Activated gamma-delta T cell treated with anti-CD3 and anti-CD28 coated beads, Interleukin-2, amount 50 U/mL, for 16 hours (primary cell): ENCODE data around the gene RPLP1.

Experiments used
- DNase-seq: peaks from one replicate; pipeline ENCODE4 v3.0.0-alpha.2; 2020; ENCODE audit warnings: low read depth

The RPLP1 gene

GRCh38 chr15:69452692-69453521 is at the start of gene RPLP1:
Gene RPLP1, plus strand, starts transcription at chr15:69452818. Its CDS starts 131 bp downstream, at chr15:69452949.
- DNase-seq, result peak; percentile 91

DNA sequence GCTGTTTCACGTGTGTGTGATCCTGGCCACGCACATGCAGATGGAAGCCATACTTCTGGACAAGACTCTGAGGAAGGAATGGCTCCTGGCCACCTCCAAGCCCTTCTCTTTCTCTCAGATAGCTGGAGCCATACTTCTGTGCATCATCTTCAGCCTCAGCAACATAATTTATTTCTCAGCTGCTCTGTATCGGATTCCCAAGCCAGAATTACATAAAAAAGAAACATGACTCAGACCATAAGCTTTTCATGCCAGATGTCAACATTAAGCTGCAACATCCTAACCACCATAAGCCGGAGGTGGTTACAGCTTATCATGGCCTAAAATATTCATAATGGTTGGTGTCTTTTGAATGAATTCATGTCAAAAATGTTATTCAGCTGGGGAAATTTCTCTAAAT is 49.0 kb upstream of the RPLP1 start:
- no peak for DNase-seq

DNA sequence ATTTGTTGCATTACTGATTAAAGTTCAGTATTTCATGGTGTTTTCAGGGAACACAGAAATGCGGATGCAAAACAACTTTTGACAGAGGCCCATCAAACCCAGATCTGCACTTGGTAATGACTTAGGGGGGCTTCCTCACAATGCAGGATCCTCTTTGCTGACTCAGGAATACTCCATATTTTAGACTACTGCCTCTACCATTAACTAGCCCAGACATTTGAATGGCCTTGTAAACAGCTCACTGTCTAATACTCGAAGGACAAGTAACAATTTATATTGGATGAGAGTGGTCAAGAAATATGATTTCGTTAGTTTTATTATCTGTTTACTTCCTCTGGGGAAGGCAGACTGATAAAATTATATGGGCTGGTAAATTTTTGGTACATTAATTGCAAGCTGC is 47.5 kb upstream of the RPLP1 start:
- DNase-seq, result no peak

- DNase-seq, result no peak
Measured at GRCh38 chr15:69407719-69408400, 44.8 kb upstream of the RPLP1 start.

- no peak for DNase-seq
Measured at GRCh38 chr15:69408841-69409240, 43.8 kb upstream of the RPLP1 start.

DNA sequence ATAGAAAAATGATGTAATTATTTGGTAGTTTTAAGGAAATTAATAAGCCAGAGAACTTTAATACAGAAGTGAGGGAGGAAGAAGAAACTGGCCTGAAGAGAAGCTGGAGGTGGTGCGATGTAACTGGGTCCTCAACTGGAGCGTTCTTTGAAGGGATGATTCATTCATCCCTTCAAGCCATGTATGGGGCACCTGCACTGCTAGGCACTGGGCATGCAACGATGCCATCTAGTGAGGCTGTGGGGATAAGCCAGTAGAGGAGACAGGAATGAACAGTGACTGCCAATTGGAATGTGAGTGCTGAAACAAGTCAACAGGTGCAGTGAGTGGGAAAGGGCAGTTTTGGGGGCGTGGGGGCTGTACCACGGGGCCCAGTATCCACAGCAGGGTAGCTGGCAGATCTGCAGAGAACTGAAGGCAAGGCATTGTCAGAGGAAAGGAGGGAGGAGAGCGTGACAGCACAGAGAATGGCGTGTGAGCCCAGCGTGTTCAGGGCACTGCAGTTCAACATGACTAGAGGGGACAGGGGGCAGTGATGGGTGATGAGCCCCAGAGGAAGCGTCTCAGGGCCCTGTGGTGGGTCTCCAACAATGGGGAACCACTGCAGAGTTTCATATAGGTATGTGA is 42.3 kb upstream of the RPLP1 start:
- DNase-seq, result no peak

DNA sequence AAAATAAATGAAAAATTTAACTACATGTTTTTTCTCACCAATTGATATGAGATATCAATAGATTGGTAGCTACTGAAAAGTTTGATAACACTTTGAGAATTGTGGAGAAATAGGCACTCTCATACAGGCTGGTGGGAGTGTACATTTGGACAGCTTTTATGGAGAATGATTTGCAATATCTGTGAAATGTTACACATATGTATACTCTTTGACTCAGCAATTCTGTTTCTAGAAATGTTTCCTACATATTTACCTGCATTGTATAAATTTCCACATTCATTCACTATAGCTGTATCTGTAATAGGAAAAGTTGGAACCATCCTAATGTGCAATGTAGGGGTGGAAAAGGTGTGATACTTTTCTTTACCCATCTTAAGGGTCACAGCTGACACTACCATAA is 40.3 kb upstream of the RPLP1 start:
- no peak for DNase-seq

- no peak for DNase-seq
Measured at GRCh38 chr15:69412701-69413100, 39.9 kb upstream of the RPLP1 start.

GRCh38 chr15:69413822-69414700 is 38.6 kb upstream of the RPLP1 start, which contains the start of gene KIF23:
Gene KIF23, plus strand, starts transcription at chr15:69414349. Its CDS starts 117 bp downstream, at chr15:69414466.
- DNase-seq, result peak; percentile 91

- DNase-seq, result no peak
Measured at GRCh38 chr15:69414701-69415167, 37.9 kb upstream of the RPLP1 start.

GRCh38 chr15:69415381-69415780 is 37.2 kb upstream of the RPLP1 start:
- DNase-seq, result no peak

DNA sequence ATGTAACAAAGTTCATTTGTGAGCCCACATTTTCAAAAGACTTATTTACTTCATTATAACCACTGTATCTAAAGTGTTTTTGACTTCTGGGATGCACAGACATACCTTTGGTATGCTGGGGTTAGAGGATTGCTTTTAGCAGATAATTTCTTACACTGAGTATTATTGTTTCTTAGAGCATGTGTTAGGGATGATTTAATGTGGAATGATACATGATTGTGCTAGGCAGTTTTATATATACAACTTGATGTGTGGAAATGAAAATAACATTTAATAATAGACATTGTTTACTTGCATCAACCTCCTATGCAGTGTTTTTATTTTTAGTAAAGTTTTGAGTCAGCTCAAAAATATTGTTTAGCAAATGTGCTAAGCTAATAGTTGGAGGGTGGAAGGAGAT is 35.0 kb upstream of the RPLP1 start:
- no peak for DNase-seq

GRCh38 chr15:69421498-69421897 is 31.1 kb upstream of the RPLP1 start:
- no peak for DNase-seq

DNA sequence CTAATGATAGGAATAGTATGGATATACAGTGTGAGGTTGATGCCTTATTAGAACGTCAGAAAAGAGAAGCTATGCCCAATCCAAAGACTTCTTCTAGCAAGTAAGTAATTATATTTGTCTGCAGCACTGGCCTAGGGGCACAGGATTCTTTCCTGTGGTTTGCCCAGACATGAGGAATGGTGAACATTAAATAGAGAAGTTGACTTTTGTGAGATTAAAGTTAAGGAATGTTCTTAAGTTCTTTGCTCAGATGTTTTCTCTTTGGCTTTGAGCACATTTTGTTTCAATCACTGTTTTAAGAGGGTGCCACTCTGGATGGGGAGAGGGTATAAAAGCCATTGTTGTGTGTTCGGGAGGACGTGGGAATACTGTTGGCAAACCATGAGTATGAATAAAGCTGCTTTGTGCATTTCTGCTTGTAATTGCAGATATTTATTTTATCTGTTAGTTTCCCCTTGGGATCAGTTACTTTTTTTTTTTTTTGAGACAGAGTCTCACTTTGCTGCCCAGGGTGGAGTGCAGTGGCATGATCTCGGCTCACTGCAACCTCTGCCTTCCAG is 30.2 kb upstream of the RPLP1 start:
- DNase-seq, result no peak

GRCh38 chr15:69424001-69424400 is 28.6 kb upstream of the RPLP1 start:
- no peak for DNase-seq

DNA sequence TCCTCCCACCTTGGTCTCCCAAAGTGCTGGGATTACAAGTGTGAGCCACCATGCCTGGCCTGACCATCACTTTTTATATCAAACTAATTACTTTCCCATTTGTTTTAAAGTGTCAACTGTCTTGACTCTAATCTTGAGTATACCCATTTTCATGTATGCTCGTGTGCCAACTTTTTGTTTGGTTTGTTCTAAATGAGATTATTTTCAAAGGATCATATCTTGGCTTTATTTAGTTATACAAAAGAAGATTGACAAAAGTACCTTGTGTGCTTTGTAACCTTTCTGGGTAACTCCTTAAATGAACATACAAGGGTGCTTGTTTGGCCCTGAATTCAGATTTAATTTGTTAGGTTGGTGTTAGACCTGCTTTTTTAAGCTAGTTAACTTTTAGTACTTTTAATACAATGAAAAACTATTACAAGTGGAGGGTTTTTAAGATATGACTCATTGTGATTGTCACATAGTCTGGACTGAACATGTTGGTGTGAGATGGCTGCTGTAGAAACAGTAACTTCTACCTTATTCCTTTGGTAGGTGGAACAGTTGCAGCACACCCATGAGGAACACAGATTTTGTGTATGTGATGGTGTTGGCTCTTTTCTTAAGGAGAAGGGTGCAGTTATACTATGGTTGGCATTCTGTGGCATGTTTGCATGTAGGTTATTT is 27.7 kb upstream of the RPLP1 start:
- no peak for DNase-seq

DNA sequence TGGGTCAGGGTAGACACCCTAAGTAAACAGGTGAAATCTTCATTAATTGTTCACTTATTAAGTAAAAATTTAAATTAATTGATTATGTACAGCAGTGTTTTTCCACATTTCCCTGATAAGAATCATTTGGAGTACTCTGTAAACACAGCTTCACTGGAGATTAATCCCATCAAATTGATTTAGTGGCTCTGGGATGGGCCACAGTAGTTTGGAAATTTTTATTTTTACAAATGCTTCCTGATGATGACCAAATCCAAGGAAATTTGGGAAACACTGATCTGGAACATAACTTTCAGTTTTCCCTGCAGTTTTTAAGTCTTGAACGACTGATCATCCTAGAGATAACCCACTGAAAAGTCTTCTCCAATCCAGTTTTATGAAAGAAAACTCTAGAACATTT is 18.8 kb upstream of the RPLP1 start:
- no peak for DNase-seq

GRCh38 chr15:69434238-69434637 is 18.4 kb upstream of the RPLP1 start:
- DNase-seq, result no peak

GRCh38 chr15:69434679-69435078 is 17.9 kb upstream of the RPLP1 start:
- no peak for DNase-seq

DNA sequence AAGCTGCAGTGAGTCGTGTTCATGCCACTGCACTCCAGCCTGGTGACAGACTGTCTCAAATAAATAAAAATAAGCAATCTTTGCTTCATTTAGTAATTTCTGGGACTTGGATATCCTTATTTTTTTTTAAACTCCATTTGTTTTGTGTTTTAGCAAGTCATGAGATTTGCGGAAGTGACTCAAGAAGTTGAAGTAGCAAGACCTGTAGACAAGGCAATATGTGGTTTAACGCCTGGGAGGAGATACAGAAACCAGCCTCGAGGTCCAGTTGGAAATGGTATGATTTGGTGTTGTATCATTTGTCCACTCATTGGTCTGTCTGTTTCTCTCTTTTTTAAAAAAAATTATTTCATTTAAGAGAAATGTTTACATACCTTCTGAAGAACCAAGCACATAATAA is 16.6 kb upstream of the RPLP1 start:
- DNase-seq, result no peak

GRCh38 chr15:69436951-69437350 is 15.7 kb upstream of the RPLP1 start:
- DNase-seq, result no peak
